HFF-Myc (cell line): Measurements from ENCODE around the gene CFAP91.

Experiments used
- DNase-seq: peaks from one replicate; pipeline ENCODE4 v3.0.0-alpha.2; 2011; ENCODE audit warnings: low read depth; ENCODE audit errors: extremely low read depth
- H3K4me3 ChIP-seq: replicated peaks from 2 replicates; pipeline ENCODE4 v1.5.1; 2011; ENCODE audit warnings: low read depth, mild to moderate bottlenecking, control low read depth, low read length
- TF ChIP-seq, protein P1 (sequence below): IDR thresholded peaks from 2 replicates; pipeline ENCODE4 v1.5.1; 2012; ENCODE audit warnings: mild to moderate bottlenecking, low read depth, low read length, control low read depth; ENCODE audit errors: missing control alignments

CFAP91 gene

DNA sequence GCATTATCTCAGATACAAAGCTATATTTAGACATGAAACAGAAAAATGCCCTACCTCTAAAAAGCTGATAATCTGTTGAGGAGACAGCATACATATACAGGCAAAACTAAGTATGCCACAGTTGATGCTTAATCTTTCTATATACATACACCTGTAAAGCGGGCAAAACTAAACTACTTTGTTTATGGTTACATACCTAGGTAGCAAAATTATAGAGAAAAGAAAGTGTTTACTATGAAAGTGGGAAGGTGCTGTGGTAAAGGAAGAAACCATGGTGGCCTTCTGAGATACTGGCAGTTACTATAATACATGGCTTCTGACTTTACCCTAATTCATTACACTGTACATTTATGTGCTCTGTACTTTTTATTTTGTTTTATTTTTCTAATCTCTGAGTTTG is 43.1 kb downstream of the CFAP91 start:
- TF ChIP-seq, protein P1, sequence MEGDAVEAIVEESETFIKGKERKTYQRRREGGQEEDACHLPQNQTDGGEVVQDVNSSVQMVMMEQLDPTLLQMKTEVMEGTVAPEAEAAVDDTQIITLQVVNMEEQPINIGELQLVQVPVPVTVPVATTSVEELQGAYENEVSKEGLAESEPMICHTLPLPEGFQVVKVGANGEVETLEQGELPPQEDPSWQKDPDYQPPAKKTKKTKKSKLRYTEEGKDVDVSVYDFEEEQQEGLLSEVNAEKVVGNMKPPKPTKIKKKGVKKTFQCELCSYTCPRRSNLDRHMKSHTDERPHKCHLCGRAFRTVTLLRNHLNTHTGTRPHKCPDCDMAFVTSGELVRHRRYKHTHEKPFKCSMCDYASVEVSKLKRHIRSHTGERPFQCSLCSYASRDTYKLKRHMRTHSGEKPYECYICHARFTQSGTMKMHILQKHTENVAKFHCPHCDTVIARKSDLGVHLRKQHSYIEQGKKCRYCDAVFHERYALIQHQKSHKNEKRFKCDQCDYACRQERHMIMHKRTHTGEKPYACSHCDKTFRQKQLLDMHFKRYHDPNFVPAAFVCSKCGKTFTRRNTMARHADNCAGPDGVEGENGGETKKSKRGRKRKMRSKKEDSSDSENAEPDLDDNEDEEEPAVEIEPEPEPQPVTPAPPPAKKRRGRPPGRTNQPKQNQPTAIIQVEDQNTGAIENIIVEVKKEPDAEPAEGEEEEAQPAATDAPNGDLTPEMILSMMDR, result no peak
- no peak for DNase-seq

DNA sequence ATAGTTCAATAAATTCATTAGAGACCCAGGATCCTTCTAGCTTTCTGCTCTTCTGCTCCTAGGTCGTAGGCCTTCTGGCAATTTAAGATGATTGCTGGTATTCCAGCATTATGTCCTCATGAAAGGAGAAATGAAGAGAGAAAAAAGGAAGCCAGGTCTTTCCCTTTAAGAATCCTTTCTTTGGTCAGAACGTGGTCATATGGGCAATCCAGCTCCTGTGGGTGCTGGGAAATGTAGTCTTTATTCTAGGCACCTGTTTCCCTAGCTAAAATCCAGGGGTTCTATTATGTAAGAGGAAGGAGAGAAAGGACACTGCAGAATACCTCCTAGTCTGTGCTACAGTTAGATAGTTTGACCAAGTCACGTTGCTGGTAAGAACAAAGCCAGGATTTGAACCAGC is 43.6 kb downstream of the CFAP91 start:
- DNase-seq, result no peak
- no peak overlapping the region for H3K4me3 ChIP-seq
- TF ChIP-seq, protein P1, result no peak

More for the DNA sequence above, 43.1 kb downstream of the CFAP91 start:
- H3K4me3 ChIP-seq, result no peak overlapping the region

DNA sequence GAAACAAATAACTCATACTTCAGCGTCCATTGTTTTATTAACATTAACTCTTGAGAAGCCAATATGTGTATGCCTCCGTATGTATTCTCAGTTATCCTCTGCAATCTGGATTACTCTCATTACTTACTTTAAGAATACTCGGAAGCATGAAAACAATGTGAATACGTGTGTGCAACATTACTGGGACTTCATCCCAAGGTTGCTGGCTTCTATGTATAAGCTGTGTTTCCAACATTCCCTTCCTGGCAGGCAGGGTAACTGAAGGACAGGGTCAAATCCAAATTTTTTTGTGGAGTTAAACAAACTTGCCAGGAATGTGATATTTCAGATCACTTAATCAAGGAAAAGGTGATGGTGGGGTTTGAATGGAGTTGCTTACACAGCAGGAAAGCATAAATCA is 44.5 kb downstream of the CFAP91 start:
- TF ChIP-seq, protein P1, result no peak
- no peak for DNase-seq
- H3K4me3 ChIP-seq, result no peak overlapping the region

DNA sequence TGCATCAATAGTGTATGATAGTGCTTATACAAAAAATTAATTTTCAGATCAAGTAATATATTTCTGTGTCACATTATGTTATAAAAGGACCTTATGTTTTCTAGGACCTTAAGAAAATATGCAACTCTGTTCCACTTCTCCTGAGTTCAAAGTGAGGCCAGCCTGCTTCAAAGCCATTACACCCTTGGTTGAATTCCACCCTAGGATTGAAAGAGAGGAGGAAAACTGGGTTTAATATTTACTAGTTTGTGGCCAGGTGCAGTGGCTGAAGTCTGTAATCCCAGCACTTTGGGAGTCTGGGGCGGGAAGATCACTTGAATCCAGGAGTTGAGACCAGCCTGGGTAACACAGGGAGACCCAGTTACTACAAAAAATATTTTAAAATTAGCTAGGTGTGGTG is 46.2 kb downstream of the CFAP91 start:
- TF ChIP-seq, protein P1, result no peak
- no peak for DNase-seq
- no peak overlapping the region for H3K4me3 ChIP-seq

DNA sequence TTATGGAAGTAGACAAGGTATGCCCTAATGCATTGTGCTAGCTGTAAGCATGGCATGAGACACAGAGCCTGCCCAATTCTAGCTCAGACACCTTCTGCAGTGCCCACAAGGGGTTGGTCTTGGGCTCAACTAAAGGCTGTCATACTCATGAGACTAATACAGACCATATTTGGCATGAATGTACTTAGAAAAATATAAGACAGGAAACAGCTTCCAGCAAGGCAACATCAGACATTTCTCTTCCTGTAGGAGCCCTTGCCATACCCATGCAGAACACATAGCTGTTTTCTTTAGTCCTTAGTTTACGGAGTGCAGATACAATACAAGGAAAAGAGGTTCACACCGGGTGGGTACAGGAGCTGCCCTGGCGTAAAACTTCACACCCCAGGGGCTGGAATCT is 48.6 kb downstream of the CFAP91 start:
- H3K4me3 ChIP-seq, result no peak overlapping the region
- TF ChIP-seq, protein P1, result no peak
- no peak for DNase-seq
